Measurements from ENCODE around the gene COL5A1. TPM values are rescaled to one million over a fixed set of nuclear protein-coding genes. Genes with fewer than 3 reads are reported as not detected.

Gene COL5A1
- total and polyA plus RNA-seq, 4 donors: 12.2 to 169 (median 65.4) TPM

DNA sequence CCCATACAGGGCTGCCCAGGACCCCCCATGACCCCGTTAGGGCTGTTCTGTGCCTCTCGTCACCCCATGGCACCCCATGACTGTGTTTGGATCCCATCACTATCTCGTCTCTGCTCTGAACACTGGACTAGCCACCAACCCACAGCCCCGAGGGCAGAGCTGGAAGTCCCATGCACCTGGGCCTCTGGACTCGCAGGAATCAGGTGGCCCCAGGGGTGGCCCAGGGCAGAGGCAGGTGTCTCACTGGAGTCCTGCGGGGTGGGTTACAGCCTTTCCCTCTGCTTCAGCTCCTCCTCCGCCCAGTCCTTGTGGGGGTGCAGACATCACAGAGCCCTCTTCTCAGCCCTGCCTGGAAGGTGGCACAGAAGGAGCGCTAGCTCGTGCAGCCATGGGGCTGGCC is 79.7 kb downstream of the COL5A1 start:
- Histone ChIP-seq H3K4me1 (ENCODE audit: control insufficient read depth in 5 of 5, insufficient read depth in 5 of 5, low read length in 5 of 5) (no peaks in the 10 kb centered on the region), H3K27me3 (ENCODE audit: control insufficient read depth in 3 of 3, insufficient read depth in 3 of 3, low read length in 2 of 3) (no peaks in the 10 kb centered on the region), H3K9me3 (ENCODE audit: control insufficient read depth in 4 of 4, insufficient read depth in 3 of 4, low read length in 3 of 4) (peaks cover 0 to 2% (median 0%) of the 10 kb centered on the region in 4 donors), H3K4me3 (no peak overlapping the region), H3K9ac (ENCODE audit: insufficient read depth in 1 of 2, low read length in 2 of 2) (no peak overlapping the region), H3K27ac (ENCODE audit: low read depth in 1 of 2, low read length in 1 of 2) (no peak overlapping the region), H3K36me3 (ENCODE audit: control insufficient read depth in 4 of 4, insufficient read depth in 4 of 4, low read length in 4 of 4) (peaks cover 0 to 31% (median 6%) of the 10 kb centered on the region in 4 donors)
- DNase-seq: no peak
- WGBS, 2 donors: 93% methylated on average over 9 of the region's 9 CpGs
- TF ChIP-seq, protein P1, sequence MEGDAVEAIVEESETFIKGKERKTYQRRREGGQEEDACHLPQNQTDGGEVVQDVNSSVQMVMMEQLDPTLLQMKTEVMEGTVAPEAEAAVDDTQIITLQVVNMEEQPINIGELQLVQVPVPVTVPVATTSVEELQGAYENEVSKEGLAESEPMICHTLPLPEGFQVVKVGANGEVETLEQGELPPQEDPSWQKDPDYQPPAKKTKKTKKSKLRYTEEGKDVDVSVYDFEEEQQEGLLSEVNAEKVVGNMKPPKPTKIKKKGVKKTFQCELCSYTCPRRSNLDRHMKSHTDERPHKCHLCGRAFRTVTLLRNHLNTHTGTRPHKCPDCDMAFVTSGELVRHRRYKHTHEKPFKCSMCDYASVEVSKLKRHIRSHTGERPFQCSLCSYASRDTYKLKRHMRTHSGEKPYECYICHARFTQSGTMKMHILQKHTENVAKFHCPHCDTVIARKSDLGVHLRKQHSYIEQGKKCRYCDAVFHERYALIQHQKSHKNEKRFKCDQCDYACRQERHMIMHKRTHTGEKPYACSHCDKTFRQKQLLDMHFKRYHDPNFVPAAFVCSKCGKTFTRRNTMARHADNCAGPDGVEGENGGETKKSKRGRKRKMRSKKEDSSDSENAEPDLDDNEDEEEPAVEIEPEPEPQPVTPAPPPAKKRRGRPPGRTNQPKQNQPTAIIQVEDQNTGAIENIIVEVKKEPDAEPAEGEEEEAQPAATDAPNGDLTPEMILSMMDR (IDR thresholded peaks at IDR 0.05; ENCODE audit: control extremely low read depth, extremely low read depth): no peak
- ATAC-seq (ENCODE audit: insufficient read depth, low FRiP score): no peak

DNA sequence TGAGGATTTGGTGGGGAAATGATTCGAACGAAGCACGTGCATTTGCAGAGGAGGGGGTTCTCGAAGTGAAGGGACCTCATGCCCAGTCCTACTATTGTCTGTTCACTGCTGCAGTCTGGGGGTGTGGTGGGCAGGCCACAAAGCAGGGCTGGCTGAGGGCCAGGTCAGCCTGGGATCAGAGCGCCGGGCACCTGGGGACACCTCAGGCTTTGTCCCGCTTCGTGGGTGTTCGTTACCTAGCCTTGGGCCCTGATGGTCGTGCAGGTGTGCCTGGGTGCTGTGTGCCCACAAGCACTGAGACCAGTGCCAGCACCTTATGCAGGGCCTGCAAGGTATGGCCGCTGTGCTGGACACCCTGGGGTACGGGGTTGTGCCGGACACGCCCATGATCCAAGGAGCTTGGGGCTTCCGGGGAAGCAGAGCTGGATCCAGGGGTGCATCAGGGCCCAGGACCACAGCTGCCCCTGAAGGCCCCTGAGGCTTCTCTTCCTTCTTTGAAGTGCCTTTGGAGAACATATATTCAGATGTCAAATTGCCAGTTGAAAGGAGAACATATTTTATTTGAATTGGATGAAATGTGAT is 80.6 kb downstream of the COL5A1 start:
- no peak for DNase-seq
- 92 to 93% methylated on average over 15 of the region's 15 CpGs for WGBS, 2 donors

DNA sequence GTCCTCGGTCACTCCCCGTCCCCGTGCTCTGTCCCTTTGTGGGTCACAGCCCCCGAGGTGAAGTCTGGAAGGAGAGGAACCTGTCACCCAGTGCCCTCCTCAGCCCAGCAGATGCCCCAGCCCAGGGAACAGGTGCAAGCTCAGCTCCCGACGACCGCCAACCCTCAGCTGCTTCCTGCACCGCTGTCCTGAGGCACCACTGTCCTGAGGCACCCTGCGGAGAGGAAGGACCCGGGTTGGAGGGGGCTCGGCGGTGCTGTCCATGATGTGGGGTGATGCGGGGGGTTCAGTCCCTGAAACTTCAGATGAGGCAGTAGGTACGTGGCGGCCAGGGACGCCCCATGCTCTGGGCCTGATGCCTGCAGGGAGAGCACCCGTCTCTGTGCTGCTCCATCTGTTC is 81.4 kb downstream of the COL5A1 start:
- Histone ChIP-seq H3K4me3 (no peak overlapping the region), H3K27me3 (ENCODE audit: control insufficient read depth in 3 of 3, insufficient read depth in 3 of 3, low read length in 2 of 3) (no peaks in the 10 kb centered on the region), H3K4me1 (ENCODE audit: control insufficient read depth in 5 of 5, insufficient read depth in 5 of 5, low read length in 5 of 5) (no peaks in the 10 kb centered on the region), H3K9ac (ENCODE audit: insufficient read depth in 1 of 2, low read length in 2 of 2) (no peak overlapping the region), H3K9me3 (ENCODE audit: control insufficient read depth in 4 of 4, insufficient read depth in 3 of 4, low read length in 3 of 4) (no peaks in the 10 kb centered on the region), H3K27ac (ENCODE audit: low read depth in 1 of 2, low read length in 1 of 2) (no peak overlapping the region), H3K36me3 (ENCODE audit: control insufficient read depth in 4 of 4, insufficient read depth in 4 of 4, low read length in 4 of 4) (peaks cover 0 to 36% (median 8%) of the 10 kb centered on the region in 4 donors)
- TF ChIP-seq, protein P1 (IDR thresholded peaks at IDR 0.05; ENCODE audit: control extremely low read depth, extremely low read depth): no peak
- WGBS, 2 donors: 48 to 67% methylated on average over 17 of the region's 17 CpGs
- ATAC-seq (ENCODE audit: insufficient read depth, low FRiP score) (no peak), DNase-seq (no peak)

More for the DNA sequence above, 80.6 kb downstream of the COL5A1 start:
- Histone ChIP-seq H3K9me3 (ENCODE audit: control insufficient read depth in 4 of 4, insufficient read depth in 3 of 4, low read length in 3 of 4) (peaks cover 0 to 2% (median 0%) of the 10 kb centered on the region in 4 donors), H3K27ac (ENCODE audit: low read depth in 1 of 2, low read length in 1 of 2) (no peak overlapping the region), H3K9ac (ENCODE audit: insufficient read depth in 1 of 2, low read length in 2 of 2) (no peak overlapping the region), H3K4me3 (no peak overlapping the region), H3K36me3 (ENCODE audit: control insufficient read depth in 4 of 4, insufficient read depth in 4 of 4, low read length in 4 of 4) (peaks cover 0 to 33% (median 9%) of the 10 kb centered on the region in 4 donors), H3K27me3 (ENCODE audit: control insufficient read depth in 3 of 3, insufficient read depth in 3 of 3, low read length in 2 of 3) (no peaks in the 10 kb centered on the region), H3K4me1 (ENCODE audit: control insufficient read depth in 5 of 5, insufficient read depth in 5 of 5, low read length in 5 of 5) (no peaks in the 10 kb centered on the region)
- ATAC-seq (ENCODE audit: insufficient read depth, low FRiP score): no peak
- TF ChIP-seq, protein P1 (IDR thresholded peaks at IDR 0.05; ENCODE audit: control extremely low read depth, extremely low read depth): no peak

Measured in lung (tissue), 12 donors.